ENCODE data around the gene ARHGAP33. TPM values are rescaled to one million over a fixed set of nuclear protein-coding genes. Genes with fewer than 3 reads are reported as not detected.

The ARHGAP33 gene
- 0.44 and 2.0 TPM in 2 replicates for total RNA-seq

GRCh38 chr19:35775298-35776101, at the start of gene ARHGAP33:
ARHGAP33 (plus strand) TSS chr19:35775564; CDS start chr19:35775659, 95 bp downstream.

GRCh38 chr19:35742121-35742724, 33.1 kb upstream of the ARHGAP33 start, which contains the start of gene IGFLR1:
IGFLR1 (minus strand) TSS chr19:35742452; CDS start chr19:35741180, 1,272 bp downstream.

DNA sequence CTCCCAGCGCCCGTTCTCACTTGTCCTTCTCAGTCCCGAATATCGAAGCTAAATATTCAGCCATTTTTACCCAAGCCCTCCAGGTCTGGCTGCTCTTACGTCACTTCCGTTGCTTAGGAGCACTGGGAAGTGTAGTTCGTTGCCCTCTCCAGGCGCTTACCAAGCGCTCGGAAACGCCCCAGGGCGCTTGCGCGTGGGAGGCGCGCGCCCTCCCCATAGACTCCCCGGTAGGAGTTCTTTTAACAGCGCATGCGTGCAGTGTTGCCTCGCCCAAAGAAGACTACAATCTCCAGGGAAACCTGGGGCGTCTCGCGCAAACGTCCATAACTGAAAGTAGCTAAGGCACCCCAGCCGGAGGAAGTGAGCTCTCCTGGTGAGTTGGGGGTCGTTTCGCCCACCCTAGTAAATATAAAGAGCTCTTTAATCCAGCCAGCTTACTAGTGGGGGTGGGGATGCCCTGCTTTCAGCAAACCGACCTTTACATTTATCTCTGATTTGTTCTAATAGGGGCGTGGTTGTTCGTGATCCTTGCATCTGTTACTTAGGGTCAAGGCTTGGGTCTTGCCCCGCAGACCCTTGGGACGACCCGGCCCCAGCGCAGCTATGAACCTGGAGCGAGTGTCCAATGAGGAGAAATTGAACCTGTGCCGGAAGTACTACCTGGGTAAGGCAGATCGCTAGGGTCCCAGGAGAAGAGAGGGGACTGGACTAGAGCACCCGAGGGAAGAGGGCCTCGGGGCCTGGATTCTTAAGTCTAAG, 29.9 kb upstream of the ARHGAP33 start, which contains the start of the genes PSENEN and U2AF1L4:
PSENEN (plus strand) TSS at position 324 of the 759 bp plus-strand sequence; CDS start at position 604, 280 bp downstream.
U2AF1L4 (minus strand) TSS at position 91 of the 759 bp plus-strand sequence; CDS start at position 64, 27 bp downstream.

DNA sequence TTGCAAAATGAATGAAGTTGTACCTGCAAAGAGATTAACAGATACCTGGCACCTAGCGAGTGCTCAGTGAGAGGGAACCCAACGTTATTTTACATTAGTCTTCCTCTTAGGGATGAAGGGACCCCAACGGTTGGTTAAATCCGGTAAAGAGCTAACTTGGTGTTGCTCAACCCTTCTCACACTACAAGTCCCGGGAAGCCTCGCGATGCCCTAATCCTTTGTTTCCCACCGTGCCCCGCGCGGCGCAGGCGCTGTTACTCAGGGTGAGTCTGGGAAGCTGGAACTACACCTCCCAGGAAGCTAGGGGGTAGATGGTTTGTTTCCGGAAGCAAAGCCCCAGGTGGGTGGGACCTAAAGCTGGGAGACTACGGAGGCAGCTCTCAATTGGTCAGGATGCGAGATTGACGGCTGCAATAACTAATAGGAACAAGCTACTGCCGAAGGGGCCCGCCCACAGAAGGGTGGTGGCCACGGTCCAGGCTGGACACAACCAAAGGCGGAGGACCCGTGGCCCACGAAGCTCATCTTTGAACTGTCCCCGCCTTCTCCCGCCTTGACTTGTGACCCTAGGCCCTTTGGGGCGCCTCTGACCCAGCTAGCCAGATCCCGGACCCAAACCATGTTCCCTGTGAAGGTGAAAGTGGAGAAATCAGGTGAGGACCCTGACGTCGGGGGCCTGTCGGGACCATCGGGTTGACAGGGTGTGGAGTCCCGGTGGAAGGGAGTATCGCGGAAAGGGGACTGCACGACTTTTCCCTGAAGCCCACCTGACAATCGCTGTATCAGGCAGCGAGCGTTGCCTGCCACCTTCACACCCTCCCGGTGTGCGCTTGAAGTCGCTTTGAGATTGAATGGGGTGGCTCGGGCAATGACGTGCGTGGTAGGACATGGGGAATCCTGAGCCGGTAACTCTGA, 27.0 kb upstream of the ARHGAP33 start, which contains the start of gene LIN37:
LIN37 (plus strand) TSS at position 471 of the 915 bp plus-strand sequence; CDS start at position 620, 149 bp downstream.

GRCh38 chr19:35756377-35757230, 18.8 kb upstream of the ARHGAP33 start, which contains the start of gene HSPB6:
HSPB6 (minus strand) TSS chr19:35757029; CDS start chr19:35757008, 21 bp downstream.

DNA sequence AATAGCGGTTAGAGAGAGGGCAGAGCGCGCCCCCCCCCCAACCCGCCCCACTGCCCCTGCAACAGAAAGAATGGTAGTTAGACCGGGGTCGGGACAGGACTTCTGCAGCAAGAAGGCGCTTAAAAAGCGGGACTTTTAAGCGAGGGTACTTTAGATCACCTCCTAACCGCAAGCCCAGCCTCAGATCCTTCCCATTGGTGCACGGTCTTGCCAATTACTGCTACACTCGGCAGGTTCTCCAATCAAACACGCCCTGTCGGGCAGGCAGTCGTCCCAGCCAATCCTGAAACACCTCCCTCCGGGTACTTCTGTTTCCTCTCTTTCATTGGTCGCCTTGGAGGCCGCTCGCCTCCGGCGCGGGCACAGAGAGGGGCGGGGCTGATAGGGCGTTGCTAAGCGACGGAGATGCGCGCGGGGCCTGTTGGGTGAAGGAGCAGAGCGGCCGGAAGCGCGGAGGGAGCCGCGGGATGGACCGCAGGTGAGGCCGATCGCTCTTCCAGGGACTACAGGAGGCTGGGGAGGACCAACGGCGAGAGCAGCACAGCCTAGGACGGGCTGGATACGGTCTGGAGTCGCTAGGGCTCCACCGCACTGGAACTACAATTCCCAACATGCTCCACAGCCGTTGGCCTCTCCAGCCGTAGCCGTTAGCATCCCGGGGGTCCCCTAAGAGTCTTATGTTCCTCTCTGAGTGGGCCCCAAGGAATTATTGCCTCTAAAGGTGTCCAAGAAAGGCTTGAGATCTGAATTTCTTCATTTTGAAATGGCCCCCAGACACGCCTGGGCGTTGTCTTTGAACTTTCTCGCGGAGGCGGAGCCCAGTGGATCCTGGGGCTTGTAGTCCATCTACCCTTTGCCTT, 17.4 kb upstream of the ARHGAP33 start, which contains the start of gene PROSER3:
PROSER3 (plus strand) TSS at position 428 of the 860 bp plus-strand sequence; CDS start at position 468, 40 bp downstream.

DNA sequence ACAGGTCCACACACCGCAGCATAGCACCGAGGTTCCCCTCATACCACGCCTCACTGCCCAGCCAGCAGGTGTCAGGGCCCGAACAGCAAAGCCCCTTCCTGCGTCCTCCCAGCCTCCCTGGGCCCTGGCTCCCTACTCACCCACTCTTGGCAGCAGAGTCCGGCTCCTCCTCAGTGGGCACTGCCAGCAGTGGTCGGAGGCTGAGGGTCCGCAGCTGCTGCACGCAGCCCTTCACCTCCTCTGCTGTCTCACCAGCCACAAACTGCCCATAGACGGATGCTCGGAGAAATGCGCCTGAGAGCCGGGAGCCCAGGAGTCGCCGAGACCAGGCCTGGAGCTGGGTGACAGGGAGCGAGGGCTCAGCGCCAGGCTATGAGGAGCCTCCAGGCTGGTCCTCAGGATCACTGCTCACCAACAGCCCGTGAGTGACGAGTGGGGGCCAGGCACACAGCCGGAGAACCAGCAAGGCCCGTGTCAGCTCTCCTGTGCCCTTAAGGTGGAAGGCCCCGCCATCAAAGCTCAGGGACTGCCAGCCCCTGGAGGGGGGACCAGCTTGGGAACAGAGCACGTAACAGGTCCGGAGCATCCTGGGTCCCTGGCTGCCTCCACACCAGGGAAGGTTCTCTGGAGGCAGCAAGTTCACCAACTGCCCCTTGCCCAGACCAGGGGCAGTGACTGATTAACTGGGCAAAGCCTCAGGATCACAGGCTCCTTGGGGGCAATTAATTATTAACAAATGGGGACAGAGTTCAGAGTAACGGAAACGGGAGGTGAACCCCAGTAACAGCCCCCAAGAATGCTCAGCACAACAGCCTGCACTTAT, 37.1 kb downstream of the ARHGAP33 start, which contains the start of gene PRODH2:
PRODH2 (minus strand) TSS at position 626 of the 823 bp plus-strand sequence; CDS start at position 586, 40 bp downstream.

Other genes starting within 250 kb of the ARHGAP33 start
- 22.7 and 28.3 TPM in 2 replicates for gene SBSN, start 247.3 kb upstream of the ARHGAP33 start, total RNA-seq
- not detected in 2 replicates for gene GAPDHS, start 242.1 kb upstream of the ARHGAP33 start, total RNA-seq
- 60.7 and 79.1 TPM in 2 replicates for gene TMEM147, start 229.9 kb upstream of the ARHGAP33 start, total RNA-seq
- not detected in 2 replicates for gene ATP4A, start 211.9 kb upstream of the ARHGAP33 start, total RNA-seq
- not detected in 2 replicates for gene PMIS2, start 189.4 kb upstream of the ARHGAP33 start, total RNA-seq
- gene HAUS5, start 162.8 kb upstream of the ARHGAP33 start, total RNA-seq = 2.8 and 3.6 TPM in 2 replicates
- gene RBM42, start 146.5 kb upstream of the ARHGAP33 start, total RNA-seq = 59.5 and 62.7 TPM in 2 replicates
- 0.88 and 1.2 TPM in 2 replicates for gene ETV2, start 133.8 kb upstream of the ARHGAP33 start, total RNA-seq
- 457 and 613 TPM in 2 replicates for gene COX6B1, start 127.2 kb upstream of the ARHGAP33 start, total RNA-seq
- 0.24 TPM in 1 of 2 replicates, not detected in the other for gene UPK1A, start 109.0 kb upstream of the ARHGAP33 start, total RNA-seq
- not detected in 2 replicates for gene ZBTB32, start 71.0 kb upstream of the ARHGAP33 start, total RNA-seq
- 12.6 and 13.1 TPM in 2 replicates for gene KMT2B, start 57.6 kb upstream of the ARHGAP33 start, total RNA-seq
- gene IGFLR1, start 33.1 kb upstream of the ARHGAP33 start, total RNA-seq = 0.37 and 9.8 TPM in 2 replicates
- gene U2AF1L4, start 30.1 kb upstream of the ARHGAP33 start, total RNA-seq = 2.0 and 4.4 TPM in 2 replicates
- 33.8 and 46.2 TPM in 2 replicates for gene PSENEN, start 29.9 kb upstream of the ARHGAP33 start, total RNA-seq
- 8.1 and 9.4 TPM in 2 replicates for gene LIN37, start 27.0 kb upstream of the ARHGAP33 start, total RNA-seq
- 140 and 169 TPM in 2 replicates for gene HSPB6, start 18.5 kb upstream of the ARHGAP33 start, total RNA-seq
- 6.1 and 6.7 TPM in 2 replicates for gene PROSER3, start 17.4 kb upstream of the ARHGAP33 start, total RNA-seq
- not detected in 2 replicates for gene PRODH2, start 37.3 kb downstream of the ARHGAP33 start, total RNA-seq
- gene NPHS1, start 76.9 kb downstream of the ARHGAP33 start, total RNA-seq = not detected in 2 replicates
- gene KIRREL2, start 81.3 kb downstream of the ARHGAP33 start, total RNA-seq = 0.19 TPM in 1 of 2 replicates, not detected in the other
- gene APLP1, start 93.0 kb downstream of the ARHGAP33 start, total RNA-seq = 4.4 and 5.5 TPM in 2 replicates
- gene NFKBID, start 125.0 kb downstream of the ARHGAP33 start, total RNA-seq = 3.6 and 4.7 TPM in 2 replicates
- not detected in 2 replicates for gene HCST, start 127.0 kb downstream of the ARHGAP33 start, total RNA-seq
- gene TYROBP, start 132.7 kb downstream of the ARHGAP33 start, total RNA-seq = not detected in 2 replicates
- gene LRFN3, start 160.8 kb downstream of the ARHGAP33 start, total RNA-seq = 15.5 and 20.4 TPM in 2 replicates
- 31.5 and 37.5 TPM in 2 replicates for gene SDHAF1, start 219.6 kb downstream of the ARHGAP33 start, total RNA-seq
- gene SYNE4, start 233.2 kb downstream of the ARHGAP33 start, total RNA-seq = 0.87 TPM in 1 of 2 replicates, not detected in the other
- 17.2 and 20.0 TPM in 2 replicates for gene ALKBH6, start 238.6 kb downstream of the ARHGAP33 start, total RNA-seq

Measured in cardiac ventricle fibroblast (primary cell).